Choroid plexus epithelial cell (primary cell): ENCODE results near the gene ACSS3.
A peak's percentile ranks its signal among the peaks of the same experiment; 100 is the strongest.
"Not testable (repeated sequence)": the region's sequence is repeated elsewhere in the genome, so short reads cannot be mapped to it uniquely, and the experiment has no call there.

Source experiments
- DNase-seq: peaks from one replicate; pipeline ENCODE4 v3.0.0-alpha.2; 2010; ENCODE audit warnings: low read depth
- H3K4me3 ChIP-seq: 2 replicates; pipeline ENCODE4 v1.5.1; 2011; ENCODE audit warnings: low read depth, mild to moderate bottlenecking, control low read depth, low read length, moderate library complexity
- CTCF ChIP-seq: conservative IDR thresholded peaks from 2 replicates; pipeline ENCODE4 v1.5.1; 2011; ENCODE audit warnings: low read depth, mild to moderate bottlenecking, control low read depth, inconsistent platforms, low read length, moderate library complexity

The ACSS3 gene

GRCh38 chr12:81207664-81208063 lies 129.8 kb downstream of the ACSS3 start:
- TF ChIP-seq CTCF, result no peak
- H3K4me3 ChIP-seq, result no peak overlapping the region
- DNase-seq, result no peak

DNA sequence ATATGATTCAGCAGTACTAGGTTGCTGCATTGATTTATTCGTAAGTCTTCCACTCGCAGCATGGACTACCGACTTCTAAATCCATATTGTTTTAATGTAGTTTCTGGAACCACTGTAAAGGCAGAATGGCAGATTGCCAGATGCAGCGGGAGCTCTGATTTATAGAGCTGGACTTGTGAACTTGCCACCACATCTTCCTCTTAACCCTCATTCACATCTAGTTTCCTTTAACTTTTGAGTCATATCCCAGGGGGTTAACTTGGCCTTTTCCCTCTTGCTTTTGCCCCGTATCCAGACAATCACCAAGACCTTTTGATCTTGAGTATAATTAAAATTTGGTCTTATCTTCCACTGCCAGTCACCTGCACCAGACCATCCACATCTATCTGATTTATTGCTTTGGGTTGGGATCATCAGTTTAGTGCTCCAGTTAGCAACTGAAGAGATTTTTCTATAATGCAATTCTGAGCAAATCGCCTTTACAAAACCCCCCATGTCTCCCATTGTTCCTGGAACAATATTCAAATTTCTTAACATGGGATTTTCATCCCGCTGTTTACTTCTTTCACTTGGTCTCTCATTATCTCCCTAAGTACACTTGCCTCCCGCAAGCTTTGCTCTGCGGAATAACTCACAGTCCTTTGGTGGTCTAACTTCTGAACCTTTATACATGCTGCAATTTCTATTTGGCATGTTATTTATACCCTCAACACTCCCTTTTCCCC lies 130.5 kb downstream of the ACSS3 start:
- no peak overlapping the region for H3K4me3 ChIP-seq
- no peak for TF ChIP-seq CTCF
- DNase-seq, result peak; percentile 19

GRCh38 chr12:81209012-81209411 lies 131.1 kb downstream of the ACSS3 start:
- H3K4me3 ChIP-seq, result no peak overlapping the region
- peak; percentile 49 for DNase-seq
- no peak for TF ChIP-seq CTCF

DNA sequence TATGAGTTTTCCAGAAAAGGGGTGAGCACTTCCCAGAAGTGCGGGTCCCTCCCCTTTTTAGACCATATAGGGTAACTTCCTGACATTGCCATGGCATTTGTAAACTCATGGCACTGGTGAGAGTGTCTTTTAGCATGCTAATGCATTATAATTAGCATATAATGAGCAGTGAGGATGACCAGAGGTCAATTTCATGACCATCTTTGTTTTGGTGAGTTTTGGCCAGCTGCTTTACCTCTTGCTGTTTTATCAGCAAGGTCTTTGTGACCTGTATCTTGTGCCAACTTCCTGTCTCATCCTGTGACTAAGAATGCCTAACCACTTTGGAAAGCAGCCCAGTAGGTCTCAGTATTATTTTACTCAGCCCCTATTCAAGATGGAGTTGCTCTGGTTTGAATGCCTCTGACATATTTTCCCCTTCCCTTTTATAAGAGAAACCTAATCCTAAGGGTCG lies 131.9 kb downstream of the ACSS3 start:
- not testable (repeated sequence) for H3K4me3 ChIP-seq
- DNase-seq, result peak; percentile 43

DNA sequence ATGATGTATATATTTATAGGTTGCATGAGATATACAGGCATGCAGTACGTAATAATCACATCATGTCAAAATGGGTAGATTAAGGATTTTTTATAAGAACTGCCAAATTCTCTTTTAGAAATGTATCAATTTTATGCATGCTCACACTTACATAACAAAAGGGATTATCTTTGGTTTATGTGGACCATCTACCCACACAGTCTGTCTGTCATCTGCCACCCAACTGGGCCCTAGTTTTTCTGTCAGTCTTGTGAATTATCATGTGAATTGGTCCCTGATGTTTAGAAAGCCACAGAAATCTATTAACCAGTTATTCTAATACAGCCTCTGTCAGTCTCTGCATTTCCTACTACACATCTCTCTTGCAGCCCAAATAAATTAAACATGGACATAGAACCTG lies 133.4 kb downstream of the ACSS3 start:
- no peak for TF ChIP-seq CTCF
- DNase-seq, result no peak
- no peak overlapping the region for H3K4me3 ChIP-seq

DNA sequence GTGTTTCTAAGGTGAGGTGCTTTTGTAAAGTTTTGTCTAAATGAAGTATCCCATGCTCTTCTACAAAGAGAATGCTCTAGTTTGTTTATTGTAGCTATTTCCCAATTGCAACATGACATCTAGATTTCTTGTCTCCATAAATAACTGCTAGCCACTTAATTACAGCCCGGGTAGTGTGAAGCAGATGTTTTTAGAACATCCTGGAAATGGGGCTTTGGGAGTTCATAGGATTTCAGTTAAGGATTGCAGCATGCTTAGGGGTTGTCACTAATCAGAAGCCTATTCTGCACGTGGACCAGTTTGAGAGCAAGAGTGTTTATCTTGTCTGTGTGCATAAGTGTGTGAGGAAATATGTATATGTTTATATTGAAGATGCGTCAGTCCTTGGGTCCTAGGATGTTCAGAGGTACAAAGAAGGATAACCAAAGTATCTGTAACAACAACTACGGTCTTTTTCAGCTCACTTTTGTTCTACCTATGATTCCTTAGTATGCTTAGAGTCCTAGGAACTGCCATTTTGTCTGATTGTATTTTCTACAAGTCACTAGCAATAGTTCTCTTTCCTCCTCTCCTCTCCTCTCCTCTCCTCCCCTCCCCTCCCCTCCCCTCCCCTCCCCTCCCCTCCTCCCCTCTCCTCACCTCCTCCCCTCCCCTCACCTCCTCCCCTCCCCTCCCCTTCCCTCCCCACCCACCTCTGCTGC lies 135.3 kb downstream of the ACSS3 start:
- no peak for TF ChIP-seq CTCF
- DNase-seq, result peak; percentile 3
- no peak overlapping the region for H3K4me3 ChIP-seq

DNA sequence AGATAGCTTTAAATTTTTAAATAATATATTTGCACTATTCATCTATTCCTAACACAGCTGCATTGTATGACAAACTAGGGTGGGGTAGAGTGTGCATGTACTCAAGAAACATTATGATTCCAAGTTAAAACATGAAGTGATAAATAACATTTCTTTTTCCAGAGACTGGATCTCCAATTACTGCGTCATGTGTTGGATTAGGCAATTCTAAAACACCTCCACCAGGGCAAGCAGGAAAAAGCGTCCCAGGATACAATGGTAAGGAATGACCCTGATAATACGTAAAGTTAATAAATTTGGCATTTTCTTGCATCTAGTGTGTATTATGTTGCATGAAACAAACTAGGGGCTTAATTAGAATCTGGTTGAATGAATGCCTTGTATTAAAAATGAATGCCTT lies 138.9 kb downstream of the ACSS3 start:
- no peak for DNase-seq
- H3K4me3 ChIP-seq, result no peak overlapping the region
- TF ChIP-seq CTCF, result no peak
